ENCODE measurements around the gene COL4A6.

Gene COL4A6

DNA sequence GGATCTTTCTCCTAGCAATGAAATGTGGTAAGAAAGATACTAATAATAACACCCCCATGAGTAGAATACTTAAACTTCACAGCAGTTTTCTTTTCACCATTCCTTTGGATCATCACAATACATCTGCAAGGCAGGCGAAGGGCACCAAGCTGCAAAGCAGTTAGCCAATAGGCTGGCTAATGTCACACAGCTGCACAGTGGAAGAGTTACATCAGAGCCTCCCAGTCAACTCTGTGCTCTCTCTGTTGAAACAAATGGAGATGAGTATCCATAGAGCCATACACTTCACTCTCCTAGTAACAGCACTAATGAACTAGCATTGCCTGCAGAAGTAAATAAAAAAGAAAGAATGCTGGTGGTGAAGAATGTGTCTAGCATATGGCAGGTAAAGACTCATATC is 207.6 kb downstream of the COL4A6 start:
- TF ChIP-seq YY1 (IDR thresholded peaks at IDR 0.05; ENCODE audit: low read depth) (no peak), ZBTB7A (IDR thresholded peaks at IDR 0.05; ENCODE audit: low read depth) (no peak), TAF1 (IDR thresholded peaks at IDR 0.05; ENCODE audit: low read depth) (no peak), CEBPB (IDR thresholded peaks at IDR 0.05) (no peak), CREB1 (IDR thresholded peaks at IDR 0.05; ENCODE audit: low read depth) (no peak)
- TF ChIP-seq, protein P1, sequence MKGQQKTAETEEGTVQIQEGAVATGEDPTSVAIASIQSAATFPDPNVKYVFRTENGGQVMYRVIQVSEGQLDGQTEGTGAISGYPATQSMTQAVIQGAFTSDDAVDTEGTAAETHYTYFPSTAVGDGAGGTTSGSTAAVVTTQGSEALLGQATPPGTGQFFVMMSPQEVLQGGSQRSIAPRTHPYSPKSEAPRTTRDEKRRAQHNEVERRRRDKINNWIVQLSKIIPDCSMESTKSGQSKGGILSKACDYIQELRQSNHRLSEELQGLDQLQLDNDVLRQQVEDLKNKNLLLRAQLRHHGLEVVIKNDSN (IDR thresholded peaks at IDR 0.05): no peak

DNA sequence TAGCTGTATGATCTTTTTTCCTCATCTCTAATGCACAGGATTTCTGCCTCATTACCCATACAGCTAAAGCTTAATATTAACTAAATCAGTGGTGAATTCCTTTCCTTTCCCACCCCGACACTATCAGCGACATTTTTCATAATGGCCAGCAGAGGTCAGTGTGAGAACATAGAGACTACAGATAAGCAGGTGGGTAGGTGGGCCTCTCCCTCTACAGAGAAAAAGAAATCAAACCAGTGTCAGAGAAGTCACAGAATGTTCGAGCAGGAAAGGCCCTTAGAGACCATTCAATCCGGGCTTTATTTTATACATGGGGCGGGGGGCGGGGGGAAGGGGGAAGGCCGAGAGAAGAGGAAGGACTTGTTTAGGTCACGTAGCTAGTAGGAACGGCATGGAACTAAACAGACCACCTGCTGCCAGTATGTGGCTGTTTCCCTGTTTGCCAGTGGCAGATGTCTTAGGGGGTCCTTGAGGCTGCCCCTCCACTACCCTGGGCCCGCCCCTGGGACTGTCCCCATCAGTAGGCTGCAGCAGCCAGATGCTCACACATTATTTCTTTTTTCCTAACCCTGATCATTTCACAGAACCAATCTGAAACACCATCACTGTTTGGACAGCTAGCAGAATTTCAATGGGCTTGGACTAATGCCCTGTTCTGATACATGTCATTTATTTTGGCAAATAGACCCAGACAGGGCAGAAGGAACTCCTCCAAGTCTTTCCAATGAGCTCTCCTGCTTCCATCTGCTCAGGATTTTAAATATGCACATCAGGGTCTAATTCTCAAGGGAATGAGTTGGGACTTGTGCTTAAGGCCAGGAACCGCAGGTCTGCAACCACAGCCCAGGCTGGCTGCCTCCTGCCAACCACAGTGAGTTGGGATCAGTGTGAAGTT is 213.2 kb downstream of the COL4A6 start:
- TF ChIP-seq, protein P2, sequence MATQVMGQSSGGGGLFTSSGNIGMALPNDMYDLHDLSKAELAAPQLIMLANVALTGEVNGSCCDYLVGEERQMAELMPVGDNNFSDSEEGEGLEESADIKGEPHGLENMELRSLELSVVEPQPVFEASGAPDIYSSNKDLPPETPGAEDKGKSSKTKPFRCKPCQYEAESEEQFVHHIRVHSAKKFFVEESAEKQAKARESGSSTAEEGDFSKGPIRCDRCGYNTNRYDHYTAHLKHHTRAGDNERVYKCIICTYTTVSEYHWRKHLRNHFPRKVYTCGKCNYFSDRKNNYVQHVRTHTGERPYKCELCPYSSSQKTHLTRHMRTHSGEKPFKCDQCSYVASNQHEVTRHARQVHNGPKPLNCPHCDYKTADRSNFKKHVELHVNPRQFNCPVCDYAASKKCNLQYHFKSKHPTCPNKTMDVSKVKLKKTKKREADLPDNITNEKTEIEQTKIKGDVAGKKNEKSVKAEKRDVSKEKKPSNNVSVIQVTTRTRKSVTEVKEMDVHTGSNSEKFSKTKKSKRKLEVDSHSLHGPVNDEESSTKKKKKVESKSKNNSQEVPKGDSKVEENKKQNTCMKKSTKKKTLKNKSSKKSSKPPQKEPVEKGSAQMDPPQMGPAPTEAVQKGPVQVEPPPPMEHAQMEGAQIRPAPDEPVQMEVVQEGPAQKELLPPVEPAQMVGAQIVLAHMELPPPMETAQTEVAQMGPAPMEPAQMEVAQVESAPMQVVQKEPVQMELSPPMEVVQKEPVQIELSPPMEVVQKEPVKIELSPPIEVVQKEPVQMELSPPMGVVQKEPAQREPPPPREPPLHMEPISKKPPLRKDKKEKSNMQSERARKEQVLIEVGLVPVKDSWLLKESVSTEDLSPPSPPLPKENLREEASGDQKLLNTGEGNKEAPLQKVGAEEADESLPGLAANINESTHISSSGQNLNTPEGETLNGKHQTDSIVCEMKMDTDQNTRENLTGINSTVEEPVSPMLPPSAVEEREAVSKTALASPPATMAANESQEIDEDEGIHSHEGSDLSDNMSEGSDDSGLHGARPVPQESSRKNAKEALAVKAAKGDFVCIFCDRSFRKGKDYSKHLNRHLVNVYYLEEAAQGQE (IDR thresholded peaks at IDR 0.05; ENCODE audit: low read depth): no peak
- TF ChIP-seq CREB1 (IDR thresholded peaks at IDR 0.05; ENCODE audit: low read depth) (no peak), RAD21 (IDR thresholded peaks at IDR 0.05; ENCODE audit: low read depth) (peak; percentile 61), FOXM1 (IDR thresholded peaks at IDR 0.05; ENCODE audit: borderline replicate concordance, low read depth) (no peak), NFIC (IDR thresholded peaks at IDR 0.05) (no peak), CEBPB (IDR thresholded peaks at IDR 0.05) (no peak), EGR1 (IDR thresholded peaks at IDR 0.05) (no peak)
- TF ChIP-seq, protein P3, sequence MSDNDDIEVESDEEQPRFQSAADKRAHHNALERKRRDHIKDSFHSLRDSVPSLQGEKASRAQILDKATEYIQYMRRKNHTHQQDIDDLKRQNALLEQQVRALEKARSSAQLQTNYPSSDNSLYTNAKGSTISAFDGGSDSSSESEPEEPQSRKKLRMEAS (IDR thresholded peaks at IDR 0.05): no peak

DNA sequence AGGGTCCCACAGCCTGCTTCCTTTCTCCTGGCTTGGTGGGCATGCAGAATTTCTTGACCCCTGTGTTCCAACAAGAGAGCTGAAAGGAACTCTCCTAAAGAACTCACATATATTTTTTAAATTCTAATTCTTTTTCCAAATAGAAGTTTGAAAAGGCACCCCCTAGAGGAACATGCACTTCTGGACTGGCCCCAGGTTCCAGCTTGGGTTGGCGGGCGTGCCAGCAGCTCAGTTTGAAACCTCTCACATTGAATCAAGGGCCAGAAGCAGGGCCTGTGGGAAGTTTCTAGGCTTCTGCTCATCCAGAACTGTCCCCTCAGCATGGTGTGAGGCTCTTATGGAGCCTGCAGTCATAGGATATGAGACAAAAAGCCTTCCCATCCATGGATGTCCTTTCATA is 214.0 kb downstream of the COL4A6 start:
- TF ChIP-seq TCF12 (IDR thresholded peaks at IDR 0.05; ENCODE audit: low read depth) (no peak), FOXM1 (IDR thresholded peaks at IDR 0.05; ENCODE audit: borderline replicate concordance, low read depth) (no peak), NFIC (IDR thresholded peaks at IDR 0.05) (no peak), YY1 (IDR thresholded peaks at IDR 0.05; ENCODE audit: low read depth) (no peak), EGR1 (IDR thresholded peaks at IDR 0.05) (no peak), RAD21 (IDR thresholded peaks at IDR 0.05; ENCODE audit: low read depth) (no peak), TAF1 (IDR thresholded peaks at IDR 0.05; ENCODE audit: low read depth) (no peak), CREB1 (IDR thresholded peaks at IDR 0.05; ENCODE audit: low read depth) (no peak), EP300 (IDR thresholded peaks at IDR 0.05; ENCODE audit: borderline replicate concordance) (no peak), CEBPB (IDR thresholded peaks at IDR 0.05) (no peak), ZBTB7A (IDR thresholded peaks at IDR 0.05; ENCODE audit: low read depth) (no peak), TEAD4 (IDR thresholded peaks at IDR 0.05) (no peak)
- TF ChIP-seq, protein P3 (IDR thresholded peaks at IDR 0.05): no peak
- TF ChIP-seq, protein P1 (IDR thresholded peaks at IDR 0.05): no peak
- TF ChIP-seq, protein P2 (IDR thresholded peaks at IDR 0.05; ENCODE audit: low read depth): no peak

DNA sequence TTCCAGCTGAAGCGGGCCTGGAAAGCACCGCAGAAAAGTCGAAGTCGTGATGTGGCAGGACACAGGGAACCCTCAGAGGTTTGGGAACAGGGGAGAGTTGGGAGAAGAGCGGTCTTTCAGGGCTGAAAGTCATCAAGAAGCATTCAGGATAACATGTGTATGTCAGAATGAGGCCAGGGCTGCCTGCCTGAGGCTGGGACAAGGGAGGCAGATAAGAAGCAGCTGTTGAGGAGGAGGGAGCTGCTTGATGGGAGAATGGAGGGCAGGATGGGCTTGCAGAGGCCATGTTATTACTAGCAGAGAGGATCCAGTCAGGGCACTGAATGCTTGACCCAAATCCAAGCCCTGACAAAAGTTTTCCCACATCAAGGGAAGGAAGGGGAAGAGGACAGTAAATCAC is 214.6 kb downstream of the COL4A6 start:
- TF ChIP-seq CEBPB (IDR thresholded peaks at IDR 0.05): no peak
- TF ChIP-seq, protein P1 (IDR thresholded peaks at IDR 0.05): no peak
- no peak for TF ChIP-seq YY1 (IDR thresholded peaks at IDR 0.05; ENCODE audit: low read depth)
- TF ChIP-seq RAD21 (IDR thresholded peaks at IDR 0.05; ENCODE audit: low read depth): no peak
- TF ChIP-seq TAF1 (IDR thresholded peaks at IDR 0.05; ENCODE audit: low read depth): no peak
- no peak for TF ChIP-seq ZBTB7A (IDR thresholded peaks at IDR 0.05; ENCODE audit: low read depth)
- TF ChIP-seq TEAD4 (IDR thresholded peaks at IDR 0.05): no peak
- no peak for TF ChIP-seq EP300 (IDR thresholded peaks at IDR 0.05; ENCODE audit: borderline replicate concordance)
- no peak for TF ChIP-seq EGR1 (IDR thresholded peaks at IDR 0.05)
- no peak for TF ChIP-seq TCF12 (IDR thresholded peaks at IDR 0.05; ENCODE audit: low read depth)
- no peak for TF ChIP-seq CREB1 (IDR thresholded peaks at IDR 0.05; ENCODE audit: low read depth)
- TF ChIP-seq, protein P2 (IDR thresholded peaks at IDR 0.05; ENCODE audit: low read depth): no peak
- TF ChIP-seq, protein P3 (IDR thresholded peaks at IDR 0.05): no peak
- TF ChIP-seq FOXM1 (IDR thresholded peaks at IDR 0.05; ENCODE audit: borderline replicate concordance, low read depth): no peak

Data from Ishikawa (cell line).